Erythroblast (primary cell): ENCODE measurements around the gene CTNNA3.

Source experiments
- GATA1 ChIP-seq: IDR thresholded peaks from 2 replicates; pipeline ENCODE4 v1.6.1; 2011; ENCODE audit warnings: low read depth, mild to moderate bottlenecking, control low read depth, low read length, moderate library complexity
- POLR2A ChIP-seq: IDR thresholded peaks from 2 replicates; pipeline ENCODE4 v1.6.1; 2011; ENCODE audit warnings: mild to moderate bottlenecking, low read length

DNA sequence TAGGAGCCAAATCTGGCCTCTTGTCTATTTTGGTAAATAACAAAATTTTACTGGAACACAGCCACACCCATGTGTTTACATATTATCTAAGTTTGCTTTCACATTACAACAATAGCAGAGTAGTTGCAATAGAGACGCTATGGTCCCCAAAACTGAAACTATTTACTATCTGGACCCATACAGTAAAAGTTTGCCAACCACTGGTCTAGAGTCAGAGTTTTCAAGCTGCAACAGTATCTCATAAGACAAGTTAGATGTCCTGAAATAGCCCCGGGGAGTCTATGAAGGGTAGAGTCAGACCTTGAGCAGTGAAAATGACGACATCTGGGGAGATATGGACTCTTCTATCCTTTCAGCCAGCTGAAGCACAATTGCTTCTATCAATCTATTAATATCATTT, 74.2 kb downstream of the CTNNA3 start:
- TF ChIP-seq POLR2A (no peak), GATA1 (no peak)
